Endothelial cell of umbilical vein (primary cell): ENCODE measurements around the gene MANF.

Experiments
- EZH2 ChIP-seq: IDR thresholded peaks from 2 replicates; pipeline ENCODE4 v1.6.1; 2012; ENCODE audit warnings: borderline replicate concordance, low read depth, mild to moderate bottlenecking, moderate library complexity, low read length, inconsistent platforms; ENCODE audit not compliant: severe bottlenecking
- MYC ChIP-seq: IDR thresholded peaks from one replicate; pipeline ENCODE4 v1.6.1; 2011; ENCODE audit warnings: mild to moderate bottlenecking, low read depth, low read length
- POLR2A ChIP-seq: IDR thresholded peaks from 2 replicates; pipeline ENCODE4 v1.6.1; 2012; ENCODE audit warnings: low read depth, mild to moderate bottlenecking, control low read depth, low read length
- POLR2AphosphoS5 ChIP-seq: IDR thresholded peaks from 2 replicates; pipeline ENCODE4 v1.6.1; 2012; ENCODE audit warnings: low read depth, mild to moderate bottlenecking, control low read depth, low read length, moderate library complexity; ENCODE audit not compliant: insufficient read depth
- TF ChIP-seq, protein P1 (sequence below), 2 donors: IDR thresholded peaks; 1 replicate in 1 of 2; 2 replicates in 1 of 2; pipeline ENCODE4 v1.5.1; 2011; ENCODE audit warnings: low read length in 2 of 2, mild to moderate bottlenecking in 2 of 2, moderate library complexity in 2 of 2, control low read depth in 1 of 2, inconsistent platforms in 1 of 2, low read depth in 1 of 2; ENCODE audit not compliant: insufficient read depth in 1 of 2; ENCODE audit errors: extremely low read depth in 1 of 2

GRCh38 chr3:51375136-51375535, 10.0 kb upstream of the MANF start:
- TF ChIP-seq, protein P1, sequence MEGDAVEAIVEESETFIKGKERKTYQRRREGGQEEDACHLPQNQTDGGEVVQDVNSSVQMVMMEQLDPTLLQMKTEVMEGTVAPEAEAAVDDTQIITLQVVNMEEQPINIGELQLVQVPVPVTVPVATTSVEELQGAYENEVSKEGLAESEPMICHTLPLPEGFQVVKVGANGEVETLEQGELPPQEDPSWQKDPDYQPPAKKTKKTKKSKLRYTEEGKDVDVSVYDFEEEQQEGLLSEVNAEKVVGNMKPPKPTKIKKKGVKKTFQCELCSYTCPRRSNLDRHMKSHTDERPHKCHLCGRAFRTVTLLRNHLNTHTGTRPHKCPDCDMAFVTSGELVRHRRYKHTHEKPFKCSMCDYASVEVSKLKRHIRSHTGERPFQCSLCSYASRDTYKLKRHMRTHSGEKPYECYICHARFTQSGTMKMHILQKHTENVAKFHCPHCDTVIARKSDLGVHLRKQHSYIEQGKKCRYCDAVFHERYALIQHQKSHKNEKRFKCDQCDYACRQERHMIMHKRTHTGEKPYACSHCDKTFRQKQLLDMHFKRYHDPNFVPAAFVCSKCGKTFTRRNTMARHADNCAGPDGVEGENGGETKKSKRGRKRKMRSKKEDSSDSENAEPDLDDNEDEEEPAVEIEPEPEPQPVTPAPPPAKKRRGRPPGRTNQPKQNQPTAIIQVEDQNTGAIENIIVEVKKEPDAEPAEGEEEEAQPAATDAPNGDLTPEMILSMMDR (IDR thresholded peaks at IDR 0.05; ENCODE audit: extremely low read depth in 1 of 2, insufficient read depth in 1 of 2, low read depth in 1 of 2, low read length in 2 of 2) = no peak
- TF ChIP-seq POLR2AphosphoS5 (no peak), EZH2 (no peak), MYC (no peak), POLR2A (no peak)
